Aorta (tissue), 5 donors: ENCODE results near the gene SCAMP2. TPM values are rescaled to one million over a fixed set of nuclear protein-coding genes. Genes with fewer than 3 reads are reported as not detected.

Source experiments
- ATAC-seq: fragments of 200-7000 bp; cut with Tn5 transposase; one replicate; pipeline ENCODE4 v1.9.1; 2022; ENCODE audit warnings: moderate library complexity; ENCODE audit not compliant: low FRiP score
- DNase-seq, 2 donors: peaks; one replicate each; pipeline ENCODE4 v3.0.0-alpha.2; 2020
- H3K27ac ChIP-seq, 2 donors: one replicate each; pipeline ENCODE4 v1.5.1; 2013; ENCODE audit warnings: low read length in 2 of 2, mild to moderate bottlenecking in 2 of 2, moderate library complexity in 2 of 2, control low read depth in 1 of 2, inconsistent platforms in 1 of 2, low read depth in 1 of 2
- H3K27me3 ChIP-seq, 2 donors: one replicate each; pipeline ENCODE4 v1.6.1; 2013; ENCODE audit warnings: control low read depth in 1 of 2, low read length in 1 of 2, mild to moderate bottlenecking in 1 of 2, moderate library complexity in 1 of 2; ENCODE audit not compliant: insufficient read depth in 2 of 2, control insufficient read depth in 1 of 2
- H3K36me3 ChIP-seq, 2 donors: one replicate each; pipeline ENCODE4 v1.6.1; 2013; ENCODE audit warnings: control low read depth in 1 of 2, low read length in 1 of 2, mild to moderate bottlenecking in 1 of 2; ENCODE audit not compliant: insufficient read depth in 2 of 2, control insufficient read depth in 1 of 2
- H3K4me1 ChIP-seq, 2 donors: one replicate each; pipeline ENCODE4 v1.6.1; 2013; ENCODE audit warnings: low read length in 2 of 2, control low read depth in 1 of 2, mild to moderate bottlenecking in 1 of 2, moderate library complexity in 1 of 2; ENCODE audit not compliant: insufficient read depth in 2 of 2, control insufficient read depth in 1 of 2
- H3K4me3 ChIP-seq, 2 donors: one replicate each; pipeline ENCODE4 v1.5.1; 2013; ENCODE audit warnings: low read length in 2 of 2, control low read depth in 1 of 2, mild to moderate bottlenecking in 1 of 2
- H3K9me3 ChIP-seq: one replicate; pipeline ENCODE4 v1.6.1; 2013; ENCODE audit warnings: mild to moderate bottlenecking, low read length; ENCODE audit not compliant: control insufficient read depth
- WGBS, 2 donors: extraction: QIAGEN DNeasy Blood & Tissue Kit; methylation state at CpG; one replicate each; pipeline ENCODE4 v1.1.7; 2013; 5-methylcytosine and 5-hydroxymethylcytosine counted together
- intact Hi-C, 2 donors: fragments of 100-400 bp; cut with DNase I; formaldehyde crosslinking; loops; one replicate each; pipeline versions ENCODE4 v1.14.2 to v1.15.0; 2022
- polyA plus RNA-seq, 2 donors: library from polyadenylated mRNA; stranded (reverse); fragments of 200-250 nt; gene quantifications; one replicate each; pipeline ENCODE4 v1.2.3, GENCODE V29; 2013
- total RNA-seq, 2 donors: library from RNA; stranded (reverse); fragmentation: NEBNext Ultra II Directional; extraction: Animal tissue kit (Norgen Biotek cat#: 25700); gene quantifications; one replicate each; pipeline ENCODE4 v1.2.1, GENCODE V29; 2021
- donor health status: healthy with polysubstance abuse.
- donor health status: Bipolar disorder and iron deficiency.
- donor health status: DM: no; HTN: no; CAD: no.
- donor health status: DM: no; HTN: no; CAD: no.
- donor health status: DM: yes; HTN: yes; CAD: no.

The SCAMP2 gene
- total and polyA plus RNA-seq, 4 donors, result 21.8 to 65.0 (median 46.3) TPM

DNA sequence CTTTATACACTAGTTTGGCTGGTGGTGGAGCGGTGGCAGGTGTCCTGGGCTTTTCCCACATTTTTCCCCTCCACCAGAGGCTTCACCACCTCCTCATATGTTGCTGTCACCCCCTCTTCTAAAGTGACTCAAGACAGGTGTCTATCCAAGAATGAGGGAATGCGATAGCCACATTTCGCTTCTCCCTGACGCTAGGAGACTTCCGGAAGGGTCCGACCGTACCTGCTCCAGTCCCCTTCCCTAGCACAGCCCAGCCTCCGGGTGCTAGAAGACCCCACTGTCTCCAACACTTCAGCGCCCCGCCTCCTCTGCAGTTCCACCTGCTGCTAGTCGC lies 496 bp downstream of the SCAMP2 start:
- ATAC-seq, result no peak
- DNase-seq, result no peak
- 0 to 1% methylated on average over 11 of the region's 11 CpGs for WGBS, 2 donors
- intact Hi-C loops, result loop anchor here in 1 of 2 donors (5.0 kb wide), 1 partner anchor 35 kb away; the partner anchor contains the start of gene FAM219B
- Histone ChIP-seq H3K9me3 (no peaks in the 10 kb centered on the region), H3K27me3 (no peaks in the 10 kb centered on the region), H3K36me3 (no peaks in the 10 kb centered on the region), H3K4me1 (peaks cover 0 to 2% of the 10 kb centered on the region in 2 donors), H3K27ac (peak overlapping the region in 1 of 2 donors; percentile 60), H3K4me3 (peak overlapping the region; percentile 70 to 76)

DNA sequence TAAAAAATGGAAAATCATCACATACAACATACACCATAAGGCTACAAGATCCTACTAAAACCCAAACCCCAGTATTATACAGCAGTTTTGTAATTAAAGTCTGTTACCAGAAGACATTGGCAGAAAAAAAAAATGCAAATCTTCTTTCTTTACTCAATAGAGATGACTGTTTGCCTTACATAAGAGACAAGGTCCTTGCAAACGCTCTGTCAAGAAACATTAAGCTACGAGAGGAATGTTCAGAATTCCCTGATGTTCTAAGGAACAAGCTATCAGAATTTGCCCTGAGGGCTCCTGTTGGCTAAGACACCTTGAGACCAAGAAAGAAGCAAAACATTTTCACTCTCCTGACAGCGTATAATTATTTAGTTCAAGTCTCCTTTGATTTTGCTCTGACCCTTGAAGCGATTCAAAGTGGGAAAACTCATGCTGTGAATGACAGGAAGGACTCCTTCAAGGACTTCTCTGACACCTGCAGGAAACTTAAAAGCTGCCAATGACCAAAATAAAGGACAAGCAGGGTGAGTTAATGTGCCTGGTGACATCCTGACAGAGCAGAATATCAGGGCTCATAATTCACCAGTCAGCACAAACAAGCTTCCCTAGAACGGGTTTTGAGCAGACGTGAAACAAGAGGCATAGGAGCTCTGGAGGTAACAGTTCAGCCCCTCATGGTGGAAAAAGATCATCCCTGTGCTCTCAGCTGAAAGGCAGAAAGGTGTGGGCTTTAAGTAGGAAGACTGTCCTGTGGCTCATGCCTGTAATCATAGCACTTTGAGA lies 2.5 kb downstream of the SCAMP2 start:
- Histone ChIP-seq H3K9me3 (no peaks in the 10 kb centered on the region), H3K4me3 (no peak overlapping the region), H3K27ac (no peak overlapping the region), H3K27me3 (no peaks in the 10 kb centered on the region), H3K36me3 (no peaks in the 10 kb centered on the region), H3K4me1 (peaks cover 0 to 2% of the 10 kb centered on the region in 2 donors)
- ATAC-seq (no peak), DNase-seq (no peak)
- WGBS, 2 donors, result 41 to 47% methylated on average over 6 of the region's 6 CpGs
- intact Hi-C loops, result loop anchor here in 1 of 2 donors (5.0 kb wide), 1 partner anchor 37 kb away; the partner anchor contains the start of gene FAM219B

DNA sequence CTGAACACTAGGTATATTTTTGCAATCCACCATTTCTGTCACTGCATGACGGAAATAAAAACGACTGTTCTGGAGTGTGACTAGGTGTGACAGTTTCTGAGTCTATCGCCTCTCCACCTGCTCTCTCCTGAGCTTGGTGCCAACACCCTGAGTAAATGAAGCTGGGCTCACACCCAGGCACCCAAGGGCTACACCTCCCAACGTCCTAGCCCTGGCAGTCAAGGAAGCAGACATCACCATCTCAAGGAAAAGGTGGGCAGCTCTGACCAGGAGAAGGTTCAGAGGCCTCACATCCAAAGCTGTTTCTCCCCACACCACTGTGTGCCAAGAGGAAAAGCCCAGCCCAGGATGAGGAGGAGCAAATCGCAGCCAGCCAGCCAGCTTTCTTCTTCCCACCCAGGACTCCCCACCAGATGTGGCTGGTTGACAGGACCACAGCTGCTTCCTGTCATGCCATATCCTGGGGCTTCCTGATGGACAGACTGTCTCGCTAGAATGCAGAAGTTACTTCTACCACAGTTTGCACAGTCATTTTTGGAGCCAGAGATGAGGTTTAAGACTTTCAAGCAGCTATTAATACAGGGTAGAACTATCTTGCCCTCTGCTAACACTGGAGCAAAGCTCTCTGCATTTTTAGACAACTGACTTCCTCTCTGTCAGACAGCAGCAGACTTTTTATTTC lies 3.3 kb downstream of the SCAMP2 start:
- intact Hi-C loops, result loop anchor here in 1 of 2 donors (5.0 kb wide), 1 partner anchor 37 kb away; the partner anchor contains the start of gene FAM219B
- WGBS, 2 donors, result 21 to 26% methylated on average over 6 of the region's 6 CpGs
- H3K9me3 ChIP-seq, result no peaks in the 10 kb centered on the region
- ATAC-seq, result no peak
- H3K4me1 ChIP-seq, result peaks cover 0 to 2% of the 10 kb centered on the region in 2 donors
- no peaks in the 10 kb centered on the region for H3K36me3 ChIP-seq
- no peak overlapping the region for H3K4me3 ChIP-seq
- DNase-seq, result peak in 1 of 2 donors; percentile 87
- H3K27me3 ChIP-seq, result no peaks in the 10 kb centered on the region
- peak overlapping the region in 1 of 2 donors; percentile 77 for H3K27ac ChIP-seq

DNA sequence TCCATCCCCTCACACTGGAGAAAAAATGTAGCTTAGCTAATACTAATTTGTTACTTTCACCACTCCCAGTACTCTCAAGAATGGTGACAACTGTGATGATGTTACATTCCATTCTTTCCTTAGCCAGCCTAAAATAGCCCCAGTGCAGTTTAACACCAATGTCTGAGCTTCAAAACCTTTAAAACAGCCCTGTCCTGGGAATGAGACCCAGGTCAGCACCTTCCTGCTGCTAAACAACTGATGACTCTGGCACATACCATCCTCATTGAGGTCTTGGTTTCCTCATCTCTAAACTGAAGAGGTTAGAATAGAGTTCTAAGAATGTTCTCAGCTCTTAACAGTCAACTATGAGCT lies 3.8 kb downstream of the SCAMP2 start:
- Histone ChIP-seq H3K27me3 (no peaks in the 10 kb centered on the region), H3K4me1 (peaks cover 0 to 2% of the 10 kb centered on the region in 2 donors), H3K9me3 (no peaks in the 10 kb centered on the region), H3K27ac (peak overlapping the region in 1 of 2 donors; percentile 20), H3K36me3 (no peaks in the 10 kb centered on the region), H3K4me3 (no peak overlapping the region)
- intact Hi-C loops, result no loop called here
- DNase-seq, result no peak
- ATAC-seq, result no peak

DNA sequence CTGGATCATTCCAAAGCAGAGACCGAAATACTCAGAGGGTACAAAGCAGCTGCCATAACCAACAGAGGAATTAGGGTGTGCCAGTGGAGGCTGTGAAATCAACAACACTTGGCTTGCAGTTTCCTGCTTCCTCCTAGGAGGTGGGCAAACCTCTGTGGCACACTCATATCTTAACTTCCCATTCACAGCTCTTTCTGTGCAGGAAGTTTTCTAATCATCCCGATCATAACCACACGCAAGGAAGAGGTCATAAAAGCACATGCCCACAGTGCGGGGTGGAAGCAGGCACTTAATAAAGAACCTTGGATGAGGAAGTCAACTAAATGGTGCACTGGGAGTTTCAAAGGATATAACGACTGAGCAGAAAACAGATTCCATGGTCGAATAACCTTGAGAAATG lies 5.1 kb downstream of the SCAMP2 start:
- no peak overlapping the region for H3K27ac ChIP-seq
- intact Hi-C loops, result no loop called here
- ATAC-seq, result no peak
- no peaks in the 10 kb centered on the region for H3K27me3 ChIP-seq
- peaks cover 0 to 2% of the 10 kb centered on the region in 2 donors for H3K4me1 ChIP-seq
- DNase-seq, result no peak
- WGBS, 2 donors, result 82 to 84% methylated on average over 6 of the region's 6 CpGs
- H3K4me3 ChIP-seq, result no peak overlapping the region
- H3K9me3 ChIP-seq, result no peaks in the 10 kb centered on the region
- no peaks in the 10 kb centered on the region for H3K36me3 ChIP-seq

DNA sequence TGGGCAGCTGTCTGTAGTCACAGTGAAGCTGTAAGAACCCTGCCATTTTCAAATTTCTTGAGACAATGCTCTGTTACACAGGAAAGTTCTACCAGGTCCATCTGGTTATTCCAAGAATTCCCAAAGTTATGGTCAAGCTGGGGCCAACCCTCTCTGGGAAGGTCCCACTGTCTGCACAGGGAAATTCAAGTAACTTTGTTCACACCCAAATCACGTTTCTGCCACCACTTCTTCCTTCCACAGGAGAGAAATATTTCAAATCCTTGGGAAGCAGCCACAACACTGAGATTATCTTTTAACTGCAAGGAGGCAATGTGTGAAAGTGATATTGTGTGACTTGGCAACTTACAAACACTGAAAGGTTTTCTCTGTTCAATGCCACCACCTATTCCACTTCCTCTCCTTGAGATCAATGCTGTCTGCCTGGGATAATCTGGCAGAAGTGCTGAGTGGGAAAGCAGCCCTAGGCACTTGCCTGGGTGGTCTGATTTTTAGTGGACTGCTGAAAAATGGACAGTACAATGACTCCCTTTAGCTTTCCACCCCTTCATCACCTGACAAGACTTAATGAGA lies 5.6 kb downstream of the SCAMP2 start:
- Histone ChIP-seq H3K4me1 (peaks cover 0 to 2% of the 10 kb centered on the region in 2 donors), H3K27ac (no peak overlapping the region), H3K4me3 (no peak overlapping the region), H3K36me3 (no peaks in the 10 kb centered on the region), H3K27me3 (no peaks in the 10 kb centered on the region), H3K9me3 (no peaks in the 10 kb centered on the region)
- DNase-seq (no peak), ATAC-seq (no peak)
- 33 to 45% methylated on average over 1 of the region's 1 CpG for WGBS, 2 donors
- intact Hi-C loops, result no loop called here

DNA sequence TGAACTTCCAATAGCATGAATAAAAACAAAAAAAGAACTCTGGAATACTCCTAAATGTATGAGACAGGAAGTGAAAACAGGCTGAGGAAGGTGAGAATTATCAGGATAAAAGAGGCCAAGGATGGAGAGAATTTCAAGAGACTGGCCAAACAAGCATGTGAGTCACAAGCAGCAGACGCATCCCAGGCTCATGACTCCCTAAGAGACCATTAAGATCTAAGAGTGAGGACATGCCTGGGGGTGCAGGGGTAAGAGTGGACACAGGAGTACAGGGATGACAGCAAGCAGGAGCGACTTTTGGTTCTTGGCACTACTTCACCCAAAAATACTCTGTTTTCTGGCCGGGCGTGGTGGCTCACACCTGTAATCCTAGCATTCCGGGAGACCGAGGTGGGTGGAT lies 7.1 kb downstream of the SCAMP2 start:
- no peak for DNase-seq
- Histone ChIP-seq H3K27me3 (no peaks in the 10 kb centered on the region), H3K4me3 (no peak overlapping the region), H3K27ac (no peak overlapping the region), H3K4me1 (peaks cover 0 to 2% of the 10 kb centered on the region in 2 donors), H3K36me3 (no peaks in the 10 kb centered on the region), H3K9me3 (no peaks in the 10 kb centered on the region)
- no peak for ATAC-seq
- 66 to 80% methylated on average over 6 of the region's 6 CpGs for WGBS, 2 donors
- intact Hi-C loops, result no loop called here

DNA sequence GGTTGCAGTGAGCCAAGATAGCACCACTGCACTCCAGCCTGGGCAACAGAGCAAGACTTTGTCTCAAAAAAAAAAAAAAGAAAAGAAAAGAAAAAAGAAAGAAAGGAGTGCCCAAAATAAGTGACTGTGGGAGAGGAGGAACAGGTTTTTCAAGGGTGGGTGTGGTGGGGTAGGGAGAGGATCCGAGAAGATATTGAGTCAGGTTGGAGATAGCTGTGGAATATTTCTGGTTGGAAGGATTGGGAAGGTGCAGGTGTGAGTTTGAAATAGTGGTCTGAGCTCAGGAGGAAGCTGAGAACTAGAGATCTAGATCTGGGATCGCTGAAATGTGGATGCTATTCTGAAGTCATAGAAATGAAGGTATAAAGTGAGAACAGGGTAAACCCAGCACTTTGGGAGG lies 7.8 kb downstream of the SCAMP2 start:
- H3K27ac ChIP-seq, result no peak overlapping the region
- no peaks in the 10 kb centered on the region for H3K9me3 ChIP-seq
- H3K36me3 ChIP-seq, result no peaks in the 10 kb centered on the region
- H3K4me1 ChIP-seq, result peaks cover 0 to 2% of the 10 kb centered on the region in 2 donors
- intact Hi-C loops, result no loop called here
- DNase-seq (no peak), ATAC-seq (no peak)
- H3K27me3 ChIP-seq, result no peaks in the 10 kb centered on the region
- no peak overlapping the region for H3K4me3 ChIP-seq
- WGBS, 2 donors, result 87 to 91% methylated on average over 2 of the region's 2 CpGs
